HG02840 (cell line): Measurements from ENCODE around the gene LRRN4.
"Not testable (repeated sequence)": the region's sequence is repeated elsewhere in the genome, so short reads cannot be mapped to it uniquely, and the experiment has no call there.

Experiments used
- ATAC-seq: cut with Tn5 transposase; IDR thresholded peaks from one replicate; pipeline ENCODE4 v1.9.1; 2021; ENCODE audit warnings: mild to moderate bottlenecking, moderate library complexity, moderate number of reproducible peaks; ENCODE audit not compliant: unreplicated experiment, low FRiP score

The LRRN4 gene

DNA sequence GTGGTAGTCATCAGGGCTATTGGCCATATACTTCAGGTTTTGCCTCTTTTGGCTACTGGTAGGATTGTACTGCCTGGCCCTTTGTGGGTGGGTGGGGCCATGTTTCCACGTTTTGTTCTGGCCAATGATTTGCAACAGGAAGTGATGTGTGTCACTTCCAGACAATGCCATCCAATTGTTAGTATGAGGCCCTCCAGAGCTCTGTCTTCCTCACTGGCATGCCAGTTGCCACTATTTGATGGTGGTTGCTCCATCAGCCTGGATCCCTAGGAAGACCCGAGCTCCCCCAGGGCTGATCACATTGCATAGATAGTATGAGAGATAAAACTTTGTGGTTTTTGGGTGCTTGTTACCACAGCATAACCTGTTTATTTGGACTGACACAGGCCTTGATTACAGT, 7.7 kb upstream of the LRRN4 start:
- ATAC-seq = no peak

DNA sequence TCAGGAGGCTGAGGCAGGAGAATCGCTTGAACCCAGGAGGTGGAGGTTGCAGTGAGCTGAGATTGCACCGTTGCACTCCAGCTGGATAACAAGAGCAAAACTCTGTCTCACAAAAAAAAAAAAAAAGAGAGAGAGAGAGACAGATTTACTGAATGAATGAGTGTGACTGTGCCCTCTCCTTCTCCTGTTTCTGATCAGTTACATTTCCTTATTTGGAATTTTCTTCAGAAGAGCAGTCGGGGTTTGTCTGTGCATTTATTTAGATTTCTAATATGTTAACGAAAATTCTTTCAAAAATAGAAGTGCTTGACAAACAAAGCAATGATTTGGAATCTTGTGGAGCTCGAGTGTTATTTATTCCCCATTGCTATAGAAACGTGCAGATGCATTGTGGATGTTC, 6.4 kb upstream of the LRRN4 start:
- ATAC-seq = no peak

DNA sequence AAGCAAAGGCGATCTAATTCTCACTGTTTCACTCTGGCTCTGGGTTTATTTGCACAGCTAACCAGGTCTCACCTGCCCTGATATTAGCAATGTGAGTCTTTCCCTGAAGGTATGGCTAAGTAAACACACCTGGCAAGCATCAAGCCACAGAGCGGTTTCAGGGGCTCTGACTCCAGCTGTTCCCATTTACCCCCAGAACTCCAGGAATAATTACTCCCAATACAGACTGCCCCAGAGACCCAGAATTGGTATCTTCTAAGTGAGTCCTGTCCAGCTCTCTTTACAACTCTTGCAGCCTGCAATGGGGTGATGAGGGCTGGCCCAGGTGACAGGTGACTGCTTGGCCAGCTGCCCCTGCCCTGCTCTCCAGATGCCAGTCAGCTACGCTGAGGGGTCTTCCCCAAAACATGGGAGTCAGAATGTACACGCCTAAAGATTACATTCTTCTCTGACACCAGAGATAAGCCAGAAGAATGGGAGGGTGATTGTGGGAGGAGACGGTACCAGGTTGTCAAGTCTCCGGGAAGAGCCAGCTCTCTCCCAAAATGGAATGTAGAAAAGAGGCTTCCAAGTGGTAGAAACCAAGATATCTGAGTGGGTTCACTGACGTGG, 4.9 kb upstream of the LRRN4 start:
- no peak for ATAC-seq

DNA sequence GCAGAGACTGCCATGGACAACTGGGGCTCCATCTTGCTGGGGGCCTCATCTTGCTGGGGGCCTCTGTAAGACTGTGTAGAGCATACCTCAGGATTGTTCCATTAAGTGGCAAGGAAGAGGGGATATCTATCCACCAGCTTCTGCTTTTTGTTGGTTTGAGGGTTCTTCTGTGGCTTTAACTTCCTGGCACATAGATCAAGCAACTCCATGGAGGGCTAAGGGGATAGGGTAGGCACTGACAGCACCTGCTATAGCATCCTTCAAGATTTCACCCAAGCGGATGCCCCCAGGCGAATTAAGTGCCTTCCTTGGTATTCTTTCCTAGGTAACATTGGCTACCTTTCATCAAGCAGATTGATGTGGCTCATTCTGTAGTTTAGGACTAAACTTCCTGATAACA, 3.8 kb upstream of the LRRN4 start:
- no peak for ATAC-seq

DNA sequence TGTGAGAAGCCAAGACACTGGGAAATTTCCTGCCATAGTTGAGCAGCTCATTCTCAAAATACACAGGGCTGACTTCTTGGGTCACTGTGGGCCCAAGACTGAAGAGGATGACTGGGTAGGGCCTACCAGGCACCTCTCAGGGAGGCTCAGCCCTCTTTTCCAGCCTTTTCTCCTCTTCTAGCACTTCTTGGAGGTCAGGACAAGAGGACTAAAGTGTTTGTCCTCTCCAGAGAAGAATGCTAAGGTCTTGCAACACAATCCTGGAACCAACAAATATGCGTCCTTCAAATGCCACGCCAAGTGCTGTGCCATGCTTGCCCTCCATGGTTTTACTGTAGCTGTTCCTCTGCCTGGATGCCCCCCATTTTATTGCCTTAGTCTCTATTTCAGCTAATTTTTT, 3.3 kb upstream of the LRRN4 start:
- no peak for ATAC-seq

DNA sequence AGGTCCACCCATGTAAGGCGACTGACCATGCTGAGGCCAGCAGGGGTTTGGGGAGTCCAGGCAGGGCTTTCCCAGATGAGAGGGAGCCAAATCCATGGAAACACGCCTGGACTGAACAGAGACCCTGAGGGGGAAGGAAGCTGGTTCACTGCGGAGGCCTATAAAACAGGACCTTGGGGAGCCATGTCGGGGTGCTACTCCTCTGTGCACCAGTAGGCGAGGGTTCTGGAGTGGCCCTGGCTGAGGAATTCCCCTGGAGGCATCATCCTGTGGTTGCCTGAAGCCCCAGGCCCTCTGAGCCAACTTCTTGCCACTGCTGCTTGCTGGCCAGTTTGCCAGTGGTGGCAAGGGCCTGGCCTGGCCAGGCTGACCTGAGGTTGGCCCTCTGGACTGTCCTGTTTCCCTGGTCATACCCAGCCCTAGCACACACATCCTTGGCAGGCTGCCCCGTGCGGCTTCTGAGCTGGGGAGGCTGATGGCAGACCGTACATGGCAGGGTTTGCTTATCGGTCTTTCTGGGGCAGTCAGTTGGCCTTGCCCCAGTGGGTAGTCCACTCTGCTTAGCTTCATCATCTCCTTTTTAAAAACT, 2.2 kb upstream of the LRRN4 start:
- no peak for ATAC-seq

DNA sequence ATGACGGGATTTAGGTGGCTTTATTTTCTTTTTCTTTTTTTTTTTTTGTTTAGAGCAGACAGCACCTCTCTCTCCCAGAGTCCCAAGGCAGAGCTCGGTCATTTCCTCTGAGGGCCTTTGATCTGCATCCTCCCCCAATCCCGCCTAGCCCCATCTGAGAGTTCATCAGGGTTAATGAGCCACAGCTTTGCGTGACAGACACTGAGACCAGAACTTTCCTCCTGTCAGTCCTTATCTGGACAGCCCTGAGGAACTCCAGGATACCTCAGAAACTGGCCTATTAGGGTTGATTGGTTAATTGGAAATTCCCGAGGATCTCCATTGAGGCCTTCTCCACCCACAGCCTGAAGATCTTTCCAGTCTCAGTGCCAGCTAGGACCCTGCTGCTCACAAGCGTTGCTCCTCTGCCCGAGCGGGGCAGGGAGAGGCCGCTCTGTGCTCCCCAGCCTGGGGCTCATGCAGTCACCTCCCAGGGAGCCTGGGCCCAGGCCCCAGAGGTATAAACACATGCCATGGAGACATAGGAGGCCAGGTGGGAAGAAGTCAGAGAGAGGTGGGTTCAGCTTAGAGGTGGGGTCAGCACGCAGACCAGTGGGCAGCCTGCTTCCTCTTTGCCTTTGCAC, 1.4 kb upstream of the LRRN4 start:
- no peak for ATAC-seq

DNA sequence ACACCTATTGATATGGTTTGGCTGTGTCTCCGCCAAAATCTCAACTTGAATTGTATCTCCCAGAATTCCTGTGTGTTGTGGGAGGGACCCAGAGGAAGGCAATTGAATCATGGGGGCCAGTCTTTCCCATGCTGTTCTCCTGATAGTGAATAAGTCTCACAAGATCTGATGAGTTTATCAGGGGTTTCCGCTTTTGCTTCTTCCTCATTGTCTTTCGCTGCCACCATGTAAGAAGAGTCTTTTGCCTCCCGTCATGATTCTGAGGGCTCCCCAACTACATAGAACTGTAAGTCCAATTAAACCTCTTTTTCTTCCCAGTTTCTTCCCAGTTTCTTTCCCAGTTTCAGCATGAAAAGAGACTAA, 810 bp upstream of the LRRN4 start:
- ATAC-seq = not testable (repeated sequence)

DNA sequence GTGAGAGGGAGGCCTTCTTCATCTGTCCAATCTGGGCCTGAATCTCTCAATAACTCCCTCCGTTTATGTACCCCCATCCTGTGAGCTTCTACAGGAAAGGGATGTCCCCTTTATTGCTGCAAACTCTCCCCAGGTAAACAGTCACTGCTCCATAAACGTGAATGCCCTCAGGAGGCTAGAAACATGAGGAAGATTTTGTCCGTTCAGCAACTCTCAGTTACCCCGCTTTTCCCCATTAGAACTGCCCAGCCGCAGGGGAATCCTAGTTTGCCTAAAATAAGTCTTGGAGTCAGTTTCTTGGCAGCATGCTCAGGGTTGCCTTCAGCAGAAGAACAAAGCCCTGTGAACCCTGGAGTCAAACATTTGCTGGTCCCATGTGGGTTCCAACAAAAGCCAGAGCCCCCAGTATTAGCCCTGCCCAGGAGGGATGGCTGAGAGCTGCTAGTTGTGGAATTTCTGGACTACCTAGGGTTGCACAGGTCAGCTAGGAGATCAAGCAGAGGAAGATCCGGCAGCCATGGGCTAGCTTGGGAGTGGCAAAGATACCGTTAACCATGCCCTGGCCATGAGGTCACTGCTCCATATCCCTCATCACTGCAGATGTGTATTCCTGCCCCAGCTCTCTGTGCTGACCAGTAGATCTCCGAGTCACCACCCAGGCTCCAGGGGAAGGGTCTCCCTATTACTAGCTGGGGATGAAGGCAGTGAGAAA, 640 bp downstream of the LRRN4 start:
- no peak for ATAC-seq

DNA sequence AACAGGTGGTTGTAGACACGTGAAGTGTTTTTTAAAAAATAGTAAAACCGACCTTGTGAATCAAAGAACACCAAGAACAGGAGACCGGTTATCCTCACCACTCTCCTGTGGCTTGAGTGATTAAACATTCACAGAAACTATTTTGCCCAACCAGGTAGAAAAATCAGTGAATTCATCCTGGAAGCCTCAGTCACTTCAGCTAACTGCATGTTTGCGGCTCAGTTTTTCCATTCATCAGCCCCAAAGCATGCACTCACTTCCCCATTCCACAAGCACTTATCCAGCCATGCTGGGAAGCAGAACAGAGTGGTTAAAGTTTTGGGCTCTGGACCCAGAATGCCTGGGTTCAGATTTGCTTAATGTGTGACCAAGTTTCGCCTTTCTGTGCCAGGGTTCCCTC, 2.4 kb downstream of the LRRN4 start:
- ATAC-seq = no peak

DNA sequence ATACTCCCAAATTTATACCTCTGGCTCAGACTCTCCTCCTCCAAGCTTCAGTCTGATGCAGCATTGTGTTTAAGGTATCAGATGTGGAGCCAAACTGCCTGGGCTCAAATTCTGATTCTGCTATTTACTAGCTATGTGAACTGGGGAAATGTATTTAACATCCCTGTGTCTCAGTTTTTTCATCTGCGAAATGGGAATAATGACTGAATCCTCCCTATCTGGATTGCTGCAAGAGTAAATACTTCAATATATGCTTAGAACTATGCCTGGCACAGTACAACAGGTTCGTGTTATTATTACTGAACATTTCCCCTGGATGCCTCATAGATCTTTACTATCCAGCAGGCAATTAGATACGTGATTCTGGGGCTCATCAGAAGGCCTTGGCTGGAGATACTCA, 5.5 kb downstream of the LRRN4 start:
- ATAC-seq = no peak

DNA sequence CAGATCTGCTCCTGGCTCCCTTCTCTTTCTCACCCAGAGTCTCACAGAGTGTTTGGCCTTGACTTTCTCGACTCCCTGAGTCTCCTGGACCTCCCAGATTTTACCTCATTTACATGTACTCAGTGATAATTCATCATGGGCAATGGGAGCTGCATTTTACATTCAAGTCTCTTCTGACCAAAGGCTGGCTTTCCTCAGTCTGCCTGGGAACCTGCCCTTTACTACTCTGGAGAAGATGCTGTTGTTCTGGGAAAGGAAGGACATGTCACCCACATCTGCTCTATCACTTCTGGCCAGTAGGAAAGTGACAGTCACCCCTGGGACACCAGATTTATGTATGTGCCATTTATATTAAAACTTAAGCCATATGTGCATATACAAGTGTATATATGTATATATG, 7.4 kb downstream of the LRRN4 start:
- ATAC-seq = no peak

DNA sequence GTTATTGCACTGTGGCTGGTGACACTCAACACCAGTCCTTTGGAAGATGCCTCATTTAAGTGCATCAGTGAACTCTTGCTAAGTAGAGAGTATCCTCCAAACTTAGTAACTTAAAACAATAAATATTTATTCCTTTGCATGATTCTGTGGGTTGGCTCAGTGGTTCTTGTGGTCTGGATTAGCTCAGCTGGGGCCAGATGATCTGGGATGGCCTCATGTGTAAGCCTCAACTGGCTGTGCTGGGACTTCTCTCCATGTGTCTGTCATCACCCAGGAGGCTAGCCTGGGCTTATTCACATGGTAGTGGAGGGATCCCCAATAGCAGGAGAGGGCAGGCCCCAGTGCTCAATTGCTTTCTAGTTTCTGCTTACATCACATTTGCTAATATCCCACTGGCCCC, 8.3 kb downstream of the LRRN4 start:
- no peak for ATAC-seq

DNA sequence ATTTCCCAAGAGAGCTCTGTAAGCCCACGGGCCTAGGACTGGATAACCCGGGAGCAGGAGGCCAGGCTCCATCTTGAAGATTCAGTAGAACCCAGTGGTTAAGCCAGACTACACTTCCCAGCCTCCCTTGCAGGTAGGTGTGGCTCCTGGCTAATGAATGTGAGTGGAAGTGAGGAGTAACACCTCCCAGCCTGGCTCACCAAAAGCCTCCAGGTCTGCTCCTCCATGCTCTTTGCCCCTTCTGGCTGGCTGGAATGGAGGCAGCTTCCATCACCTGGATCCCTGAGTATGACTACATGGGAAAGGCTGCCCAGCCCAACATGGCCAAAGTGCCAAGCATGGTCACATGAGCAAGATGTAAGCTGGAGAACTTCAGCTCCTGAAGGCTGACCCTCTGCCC, 9.7 kb downstream of the LRRN4 start:
- no peak for ATAC-seq

DNA sequence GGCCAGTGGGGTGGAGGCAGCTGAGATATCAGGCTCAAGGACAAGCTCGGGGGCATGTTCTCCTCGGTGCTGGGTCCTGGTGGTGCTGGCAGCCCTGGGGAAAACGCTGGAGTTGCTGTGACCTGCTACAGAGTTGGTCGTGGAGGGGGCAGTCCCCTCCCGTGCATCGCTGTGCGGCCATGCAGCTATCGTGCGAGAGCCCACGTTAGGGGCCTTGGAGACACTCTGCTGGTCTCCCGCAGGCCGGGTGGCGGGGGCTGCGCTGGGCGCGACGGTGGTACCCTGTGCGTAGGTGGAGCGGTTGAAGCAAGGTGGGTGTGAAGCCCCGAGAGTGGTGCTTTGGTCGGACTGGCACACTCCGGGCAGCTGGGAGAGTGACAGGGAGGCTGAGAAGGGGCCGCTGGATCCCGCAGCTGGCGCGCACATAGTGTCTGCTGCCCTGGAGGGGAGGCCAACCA, 12.0 kb downstream of the LRRN4 start:
- no peak for ATAC-seq

DNA sequence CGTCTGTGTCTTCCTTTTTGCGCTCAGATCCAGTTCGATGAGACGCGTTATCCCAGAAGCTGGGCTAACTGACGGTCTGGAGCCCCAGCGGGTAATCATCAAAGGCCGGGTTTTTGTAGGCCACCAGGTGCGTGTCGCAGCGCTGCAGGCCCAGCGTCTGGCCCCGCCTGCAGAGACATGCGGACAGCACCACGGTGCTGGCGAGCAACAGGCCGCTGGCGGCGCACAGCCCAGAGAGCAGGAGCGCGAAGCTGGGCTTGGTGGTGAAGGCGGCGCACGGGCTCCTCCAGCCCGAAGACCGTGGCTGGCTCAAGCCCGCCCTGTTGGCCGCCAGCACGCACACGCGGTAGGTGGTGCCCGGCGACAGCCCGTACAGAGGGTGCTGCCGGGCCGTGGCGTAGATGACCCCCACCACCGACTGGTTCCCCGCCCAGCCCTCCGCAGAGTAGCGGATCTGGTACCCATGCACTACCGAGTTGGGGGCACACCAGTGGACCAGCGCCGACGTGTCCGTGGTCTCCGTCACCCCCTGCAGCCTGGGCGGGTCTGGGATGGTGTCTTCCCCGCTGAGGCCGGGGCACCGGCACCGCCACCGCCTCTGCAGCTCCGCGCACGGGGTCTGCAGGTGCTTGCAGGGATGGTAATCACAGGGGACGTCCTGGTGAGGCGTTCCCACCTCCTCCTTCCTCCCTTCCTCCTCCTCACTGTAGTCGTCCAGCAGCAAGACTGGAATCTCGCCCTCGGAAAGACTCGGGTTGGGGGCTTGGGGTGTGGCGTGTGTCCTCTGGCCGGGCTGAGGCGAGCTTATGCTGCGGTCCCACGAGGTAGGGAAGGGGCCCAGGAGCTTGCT, 12.7 kb downstream of the LRRN4 start:
- no peak for ATAC-seq

DNA sequence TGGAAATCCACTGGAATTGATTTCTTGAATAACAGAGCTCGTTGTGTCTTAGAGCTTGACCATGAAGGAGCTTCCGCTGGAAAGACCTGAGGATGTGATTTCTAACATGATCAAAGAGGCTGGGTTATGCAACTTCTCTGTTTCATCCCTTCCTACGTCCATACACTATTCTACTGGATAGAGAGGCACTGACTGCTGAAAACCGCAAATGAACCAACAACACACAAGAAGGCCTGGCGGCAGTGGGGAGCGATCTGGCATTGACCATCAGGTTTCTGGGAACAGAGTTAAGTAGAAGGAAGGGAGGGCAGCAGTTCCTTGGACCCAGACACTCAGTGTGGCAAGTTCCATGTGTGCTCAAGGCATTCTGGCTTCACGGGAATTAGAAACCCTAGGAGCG, 13.3 kb downstream of the LRRN4 start:
- ATAC-seq = no peak

DNA sequence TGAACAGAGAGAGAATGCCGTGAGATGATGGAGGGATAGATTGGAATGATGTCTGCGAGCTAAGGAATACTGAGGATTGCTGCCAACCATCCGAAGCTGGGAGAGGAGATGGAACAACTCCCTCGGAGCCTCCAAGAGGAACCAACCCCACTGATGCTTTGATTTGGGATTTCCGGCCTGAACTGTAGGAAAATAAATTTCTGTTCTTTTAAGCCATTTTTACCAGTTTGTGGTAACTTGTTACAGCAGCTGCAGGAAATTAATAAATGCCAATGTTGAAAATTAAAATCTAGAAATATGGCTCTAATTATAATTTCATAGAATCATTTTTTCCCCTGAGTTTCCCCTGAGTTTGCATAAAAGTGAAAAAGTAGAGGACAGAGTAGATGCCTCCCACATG, 14.1 kb downstream of the LRRN4 start:
- ATAC-seq = no peak

DNA sequence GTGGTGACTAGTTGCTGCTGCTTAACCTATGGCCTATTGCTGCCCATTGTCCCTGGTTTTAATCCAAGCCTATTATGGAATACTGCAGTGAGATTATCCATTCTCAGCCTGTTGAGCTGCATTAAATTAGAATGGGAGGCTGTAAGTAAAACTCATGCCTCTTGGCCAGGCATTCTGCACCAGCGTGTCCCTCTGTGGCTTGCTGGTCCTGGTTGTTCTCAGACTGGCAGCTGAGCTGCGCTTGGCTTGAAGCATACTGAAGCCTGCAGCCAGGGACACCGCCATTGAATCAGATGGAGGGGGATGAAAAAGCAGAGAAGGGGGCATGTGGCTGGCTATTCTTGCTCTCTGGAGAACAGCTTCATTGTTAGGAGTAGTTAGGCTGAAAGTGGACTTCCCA, 15.6 kb downstream of the LRRN4 start:
- no peak for ATAC-seq

DNA sequence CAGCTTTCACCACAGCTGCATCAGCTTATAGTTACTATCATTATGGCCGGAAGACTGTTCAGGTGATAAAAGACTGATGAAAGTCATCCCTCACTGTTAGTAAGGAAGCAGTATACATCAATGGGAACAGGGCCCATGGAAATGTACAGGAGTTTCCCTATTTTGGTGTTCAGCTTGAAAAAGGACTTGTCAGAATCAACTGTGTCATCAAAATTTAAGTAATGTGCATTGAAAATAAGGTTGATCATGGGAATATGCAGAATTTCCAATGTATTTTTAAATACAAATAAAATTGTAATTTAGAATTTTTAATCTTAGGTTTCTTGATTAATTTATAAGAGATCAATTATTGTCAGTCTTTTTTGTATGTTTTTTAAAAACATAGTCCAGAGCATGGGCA, 16.8 kb downstream of the LRRN4 start:
- no peak for ATAC-seq

DNA sequence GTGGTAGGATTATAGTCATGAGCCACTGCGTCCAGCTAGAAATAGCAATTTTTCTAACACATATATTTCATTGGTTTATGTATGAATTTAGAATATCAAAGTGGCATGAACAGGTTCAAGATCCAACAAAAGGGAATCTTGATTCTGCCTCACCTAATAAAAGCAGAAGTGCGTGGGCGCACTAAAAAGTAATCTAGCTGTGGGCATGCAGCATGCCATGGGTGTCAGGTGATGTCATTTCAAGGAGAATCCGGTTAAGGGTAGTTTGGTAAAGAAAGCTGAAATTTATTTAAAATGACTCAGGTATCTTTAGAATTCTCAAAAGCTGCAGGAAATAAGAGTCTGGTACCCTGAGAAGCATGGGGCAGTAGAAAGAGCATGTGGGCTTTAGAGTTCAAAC, 17.6 kb downstream of the LRRN4 start:
- ATAC-seq = no peak
